ENCODE data around the gene DSTYK.

The DSTYK gene

DNA sequence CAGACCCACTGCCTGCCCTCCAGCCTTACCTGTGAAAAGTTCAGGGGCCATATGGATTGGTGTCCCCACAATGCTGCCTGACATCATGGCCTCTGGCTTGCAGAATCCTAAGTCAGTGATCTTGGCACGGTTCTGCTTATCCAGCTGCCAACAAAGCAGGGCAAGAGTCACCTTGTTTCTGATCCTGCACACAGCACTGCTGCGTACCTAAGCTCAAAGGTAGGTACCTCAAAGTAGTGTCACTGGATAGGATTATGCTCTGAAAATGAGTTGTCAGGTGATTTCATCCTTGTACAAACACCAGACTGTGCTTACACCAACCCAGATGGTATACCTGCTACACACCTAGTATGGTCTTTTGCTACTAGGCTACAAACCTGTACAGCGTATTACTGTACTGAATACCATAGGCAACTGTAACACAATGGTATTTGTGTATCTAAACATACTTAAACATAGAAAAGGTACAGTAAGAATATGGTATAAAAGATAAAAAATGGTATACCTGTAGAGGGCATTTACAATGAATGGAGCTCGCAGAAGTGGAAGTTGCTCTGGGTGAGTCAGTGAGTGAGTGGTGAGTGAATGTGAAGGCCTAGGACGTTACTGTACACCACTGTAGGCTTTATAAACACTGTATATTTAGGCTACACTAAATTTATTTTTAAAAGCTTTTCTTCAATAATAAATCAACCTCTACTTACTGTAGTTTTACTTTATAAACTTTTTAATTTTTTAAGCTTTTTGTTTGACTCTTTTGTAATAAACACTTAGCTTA is 60.7 kb downstream of the DSTYK start:
- TF ChIP-seq GATA3 (IDR thresholded peaks at IDR 0.05; ENCODE audit: low read depth, low read length) (no peak), GATA2 (IDR thresholded peaks at IDR 0.05; ENCODE audit: low read depth, low read length) (no peak)

- TF ChIP-seq GATA3 (IDR thresholded peaks at IDR 0.05; ENCODE audit: low read depth, low read length) = no peak
- no peak for TF ChIP-seq GATA2 (IDR thresholded peaks at IDR 0.05; ENCODE audit: low read depth, low read length)
Observed at GRCh38 chr1:205147191-205147835, 64.2 kb downstream of the DSTYK start.

DNA sequence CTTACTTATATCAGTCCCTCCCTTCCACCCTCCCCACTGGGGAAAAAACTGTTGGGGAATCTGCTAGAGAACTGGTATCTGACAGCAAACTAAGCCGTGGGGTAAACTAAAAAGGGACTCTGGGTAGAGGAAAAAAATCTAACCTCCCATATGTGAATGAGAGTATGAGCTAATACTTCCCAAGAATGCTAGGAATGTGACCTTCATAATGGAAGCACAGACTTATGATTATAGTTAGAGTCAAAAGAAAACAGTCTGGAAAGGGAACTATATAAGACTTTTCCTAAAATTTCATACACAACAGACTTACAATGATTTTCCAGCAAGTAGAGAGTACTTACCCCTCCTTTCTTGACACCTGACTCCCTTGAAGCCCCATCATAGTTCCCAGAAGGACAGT is 66.8 kb downstream of the DSTYK start:
- TF ChIP-seq GATA3 (IDR thresholded peaks at IDR 0.05; ENCODE audit: low read depth, low read length) (no peak), GATA2 (IDR thresholded peaks at IDR 0.05; ENCODE audit: low read depth, low read length) (no peak)

DNA sequence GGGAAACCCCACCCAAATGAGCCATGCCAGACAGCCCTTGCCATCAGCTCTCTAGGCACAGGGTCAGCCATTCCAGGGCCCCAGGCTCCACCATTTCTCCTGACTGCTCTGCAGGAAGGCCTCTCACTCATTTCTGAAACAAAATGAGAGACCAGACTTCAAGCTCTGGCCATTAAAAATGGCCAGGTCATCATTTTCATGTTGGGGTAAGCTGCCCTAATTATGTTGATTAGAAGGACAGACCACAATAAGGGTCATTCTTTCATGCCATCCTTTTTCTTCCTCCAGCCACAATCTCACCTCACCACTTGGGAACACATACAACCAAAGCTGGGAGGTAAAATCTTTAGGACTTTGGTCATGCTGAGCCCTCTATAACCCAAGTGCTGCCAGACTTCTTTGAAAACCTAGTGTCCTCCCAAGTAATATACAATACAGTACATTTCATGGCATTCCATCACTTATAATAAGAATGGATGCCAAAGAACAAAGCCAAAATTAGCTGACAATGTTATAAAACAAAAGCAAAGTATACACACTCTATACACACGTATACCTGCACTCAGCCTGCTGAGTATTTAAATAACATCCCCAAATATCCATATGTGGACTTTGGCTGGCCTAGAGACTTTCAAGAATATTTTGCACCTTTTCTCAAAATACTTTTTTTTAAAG is 67.3 kb downstream of the DSTYK start:
- TF ChIP-seq GATA2 (IDR thresholded peaks at IDR 0.05; ENCODE audit: low read depth, low read length) = no peak
- no peak for TF ChIP-seq GATA3 (IDR thresholded peaks at IDR 0.05; ENCODE audit: low read depth, low read length)

DNA sequence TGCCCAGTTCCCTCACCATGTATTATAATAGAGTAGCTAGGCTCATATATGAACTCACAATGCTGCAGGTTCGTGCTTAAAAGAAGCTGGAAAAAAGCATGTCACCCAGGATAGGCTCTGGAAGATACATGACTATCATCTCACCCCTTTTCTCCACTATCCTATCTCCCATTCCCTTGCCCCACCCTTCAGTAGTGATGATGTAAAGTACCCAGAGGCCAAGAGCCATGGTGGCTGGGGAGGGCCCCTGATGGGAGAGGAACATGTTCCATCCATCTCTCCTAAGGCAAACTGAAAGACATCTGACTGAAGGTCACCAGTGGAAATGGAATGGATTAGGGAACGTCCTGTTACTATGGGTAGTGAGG is 69.4 kb downstream of the DSTYK start:
- TF ChIP-seq GATA2 (IDR thresholded peaks at IDR 0.05; ENCODE audit: low read depth, low read length) (no peak), GATA3 (IDR thresholded peaks at IDR 0.05; ENCODE audit: low read depth, low read length) (no peak)

GRCh38 chr1:205141236-205142101 is 70.0 kb downstream of the DSTYK start:
- TF ChIP-seq GATA3 (IDR thresholded peaks at IDR 0.05; ENCODE audit: low read depth, low read length) (no peak), GATA2 (IDR thresholded peaks at IDR 0.05; ENCODE audit: low read depth, low read length) (no peak)

DNA sequence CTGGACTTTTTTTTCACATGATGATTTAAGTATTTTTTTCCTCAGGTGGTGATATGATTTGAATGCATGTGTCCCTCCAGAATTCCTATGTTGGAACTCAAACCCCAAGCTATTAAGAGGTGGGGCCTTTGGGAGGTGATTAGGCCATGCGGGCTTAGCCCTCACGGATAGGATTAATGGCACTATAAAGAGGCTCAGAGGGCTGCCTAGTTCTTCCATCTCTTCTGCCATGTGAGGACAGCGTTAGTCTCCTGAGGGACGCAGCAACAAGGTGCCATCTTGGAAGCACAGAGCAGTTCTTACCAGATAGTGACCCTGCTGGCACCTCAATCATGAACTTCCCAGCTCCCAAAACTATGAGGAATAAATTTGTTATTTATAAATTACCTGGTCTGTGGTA is 71.4 kb downstream of the DSTYK start:
- TF ChIP-seq GATA2 (IDR thresholded peaks at IDR 0.05; ENCODE audit: low read depth, low read length) (no peak), GATA3 (IDR thresholded peaks at IDR 0.05; ENCODE audit: low read depth, low read length) (no peak)

DNA sequence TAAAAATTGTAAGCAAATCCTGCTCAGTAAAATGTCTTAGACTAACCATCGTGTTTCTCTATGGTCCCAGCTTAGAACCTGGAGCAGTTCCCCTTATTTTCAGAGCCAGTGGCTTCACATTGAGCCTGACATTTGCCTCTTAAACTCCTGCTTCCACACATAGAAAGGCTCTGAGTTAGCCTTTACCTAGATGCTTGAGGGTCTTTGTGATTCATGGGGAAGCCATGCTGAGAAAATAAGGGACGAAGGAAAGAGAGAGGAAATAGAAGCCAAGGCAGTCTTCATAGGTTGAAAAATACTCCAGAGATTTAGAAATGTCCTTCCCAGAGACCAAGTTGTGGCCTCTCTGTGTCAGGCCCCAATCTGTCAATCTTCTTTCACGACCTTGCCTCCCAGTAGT is 73.6 kb downstream of the DSTYK start:
- TF ChIP-seq GATA3 (IDR thresholded peaks at IDR 0.05; ENCODE audit: low read depth, low read length) = no peak
- no peak for TF ChIP-seq GATA2 (IDR thresholded peaks at IDR 0.05; ENCODE audit: low read depth, low read length)

- no peak for TF ChIP-seq GATA3 (IDR thresholded peaks at IDR 0.05; ENCODE audit: low read depth, low read length)
- TF ChIP-seq GATA2 (IDR thresholded peaks at IDR 0.05; ENCODE audit: low read depth, low read length) = no peak
Observed at GRCh38 chr1:205133287-205133686, 78.2 kb downstream of the DSTYK start.

GRCh38 chr1:205129447-205130029 is 82.0 kb downstream of the DSTYK start:
- TF ChIP-seq GATA2 (IDR thresholded peaks at IDR 0.05; ENCODE audit: low read depth, low read length) = no peak
- no peak for TF ChIP-seq GATA3 (IDR thresholded peaks at IDR 0.05; ENCODE audit: low read depth, low read length)

GRCh38 chr1:205128050-205128449 is 83.5 kb downstream of the DSTYK start:
- TF ChIP-seq GATA3 (IDR thresholded peaks at IDR 0.05; ENCODE audit: low read depth, low read length) (no peak), GATA2 (IDR thresholded peaks at IDR 0.05; ENCODE audit: low read depth, low read length) (no peak)

DNA sequence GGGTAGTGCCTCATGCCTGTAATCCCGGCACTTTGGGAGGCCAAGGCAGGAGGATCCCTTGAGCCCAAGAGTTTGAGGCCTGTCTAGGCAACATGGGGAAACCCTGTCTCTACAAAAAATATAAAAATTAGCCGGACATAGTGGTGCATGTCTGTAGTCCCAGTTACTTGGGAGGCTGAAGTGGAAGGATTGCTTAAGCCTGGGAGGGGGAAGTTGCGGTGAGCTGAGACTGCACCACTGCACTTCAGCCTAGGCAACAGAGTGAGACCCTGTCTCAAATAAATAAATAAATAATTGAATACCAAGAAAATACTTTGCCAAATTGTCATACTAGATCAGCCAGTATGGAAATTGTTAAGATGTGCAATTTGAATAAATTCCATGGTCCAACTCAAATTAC is 83.9 kb downstream of the DSTYK start:
- TF ChIP-seq GATA2 (IDR thresholded peaks at IDR 0.05; ENCODE audit: low read depth, low read length) (no peak), GATA3 (IDR thresholded peaks at IDR 0.05; ENCODE audit: low read depth, low read length) (no peak)

DNA sequence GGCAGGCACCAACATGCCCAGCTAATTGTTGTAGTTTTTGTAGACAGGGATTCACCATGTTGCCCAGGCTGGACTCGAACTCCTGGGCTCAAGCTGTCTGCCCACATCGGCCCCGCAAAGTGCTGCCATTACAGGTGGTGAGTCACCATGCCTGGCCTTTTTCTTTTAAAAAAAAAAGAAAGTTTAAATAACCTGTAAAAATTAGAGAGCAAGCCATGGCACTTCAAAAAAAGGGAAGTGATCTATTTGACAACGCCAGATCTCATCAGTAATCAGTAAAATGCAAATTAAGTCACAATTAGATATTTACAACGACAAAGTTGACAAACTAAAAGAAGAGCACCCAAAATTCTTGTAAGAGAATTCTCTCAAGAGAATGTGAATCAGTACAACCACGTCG is 86.8 kb downstream of the DSTYK start:
- TF ChIP-seq GATA2 (IDR thresholded peaks at IDR 0.05; ENCODE audit: low read depth, low read length) = no peak
- TF ChIP-seq GATA3 (IDR thresholded peaks at IDR 0.05; ENCODE audit: low read depth, low read length) = no peak

DNA sequence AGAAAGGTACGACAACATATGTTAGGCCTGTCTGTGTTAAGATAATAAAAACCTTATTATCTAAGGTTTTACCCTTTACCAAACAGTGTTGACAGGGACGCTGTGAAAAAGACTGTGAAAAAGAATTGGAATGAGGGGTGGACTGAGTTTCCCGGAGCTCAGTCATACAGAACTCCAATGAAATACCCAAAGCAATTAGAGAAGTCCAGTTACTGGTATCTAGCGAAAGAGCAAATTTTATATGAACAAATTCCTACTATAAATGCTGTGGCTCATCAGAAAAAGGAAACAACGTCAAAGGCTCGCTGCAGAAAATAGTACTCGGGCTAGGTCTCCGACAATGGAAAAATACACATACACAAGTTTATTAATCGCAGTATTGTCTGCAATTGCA is 89.0 kb downstream of the DSTYK start:
- TF ChIP-seq GATA3 (IDR thresholded peaks at IDR 0.05; ENCODE audit: low read depth, low read length) = no peak
- no peak for TF ChIP-seq GATA2 (IDR thresholded peaks at IDR 0.05; ENCODE audit: low read depth, low read length)

Measured in SH-SY5Y (cell line).